NCI-H446 treated with DMSO at 0.1 percent for 48 hours (cell line): ENCODE data around the gene SORD.
"Not testable (repeated sequence)": the region's sequence is repeated elsewhere in the genome, so short reads cannot be mapped to it uniquely, and the experiment has no call there.

Source experiments
- DNase-seq: peaks from one replicate; lab custom pipeline; 2025; lab: John Stamatoyannopoulos, UW

Gene SORD

DNA sequence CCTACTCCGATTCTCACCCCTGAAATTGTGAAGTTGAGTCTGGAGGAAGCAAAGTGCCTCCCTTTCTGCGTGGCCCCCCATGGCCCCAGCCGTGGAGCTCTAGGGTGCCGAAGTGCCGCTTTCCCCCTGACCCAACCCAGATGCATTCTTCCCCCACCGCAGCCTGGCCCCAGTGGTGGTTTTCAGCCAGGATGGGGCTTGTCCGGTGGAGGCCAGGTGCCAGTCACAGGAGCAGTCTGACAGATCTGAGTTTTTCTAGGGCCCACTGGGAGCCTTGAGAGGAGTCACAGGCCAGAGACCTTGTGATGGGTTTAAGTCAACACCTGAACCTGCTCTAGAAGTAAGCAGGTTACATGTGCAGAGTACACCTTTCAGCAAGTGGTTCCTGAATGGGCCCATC, 39.3 kb downstream of the SORD start:
- not testable (repeated sequence) for DNase-seq

DNA sequence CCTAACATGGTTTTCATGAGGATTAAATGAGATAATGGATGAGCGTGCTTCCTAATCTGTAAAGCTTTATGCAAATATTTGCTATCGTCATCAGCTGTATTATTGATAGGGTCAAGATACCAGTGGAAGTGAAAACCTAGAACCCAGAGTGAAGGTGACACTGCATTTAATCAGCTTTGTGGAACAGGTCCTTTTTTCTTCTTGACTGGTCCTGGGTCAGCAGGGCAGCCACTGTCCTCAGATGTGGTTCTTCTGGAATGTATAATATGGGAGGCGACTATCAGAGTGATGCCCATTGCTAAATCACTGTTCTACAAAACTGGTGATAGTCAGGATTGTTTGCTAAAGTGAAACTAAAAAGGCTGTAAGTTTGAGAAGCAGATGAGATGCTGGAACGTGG, 41.4 kb downstream of the SORD start:
- no peak for DNase-seq

- DNase-seq: not testable (repeated sequence)
Observed at GRCh38 chr15:45069942-45070360, 47.0 kb downstream of the SORD start.

DNA sequence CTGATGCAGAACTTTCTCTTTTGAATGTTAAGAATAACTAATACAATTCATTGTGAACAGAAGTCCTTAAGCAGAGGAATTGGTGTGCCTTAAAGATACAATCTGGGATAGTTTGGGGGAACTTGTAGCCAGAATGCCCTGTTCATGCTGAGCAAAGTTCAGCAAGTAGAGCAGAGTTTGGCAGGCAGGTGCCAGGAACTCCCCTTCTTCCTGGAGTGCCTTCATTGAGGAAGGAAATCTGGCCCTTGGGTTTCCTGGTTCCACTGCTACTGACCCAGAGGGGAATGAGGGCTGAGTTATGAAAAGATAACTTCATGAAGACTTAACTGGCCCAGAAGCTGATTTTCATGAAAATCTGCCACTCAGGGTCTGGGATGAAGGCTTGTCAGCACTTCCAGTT, 50.6 kb downstream of the SORD start:
- not testable (repeated sequence) for DNase-seq

- not testable (repeated sequence) for DNase-seq
Observed at GRCh38 chr15:45075440-45076320, 52.7 kb downstream of the SORD start.

GRCh38 chr15:45077391-45077790, 54.4 kb downstream of the SORD start:
- not testable (repeated sequence) for DNase-seq

DNA sequence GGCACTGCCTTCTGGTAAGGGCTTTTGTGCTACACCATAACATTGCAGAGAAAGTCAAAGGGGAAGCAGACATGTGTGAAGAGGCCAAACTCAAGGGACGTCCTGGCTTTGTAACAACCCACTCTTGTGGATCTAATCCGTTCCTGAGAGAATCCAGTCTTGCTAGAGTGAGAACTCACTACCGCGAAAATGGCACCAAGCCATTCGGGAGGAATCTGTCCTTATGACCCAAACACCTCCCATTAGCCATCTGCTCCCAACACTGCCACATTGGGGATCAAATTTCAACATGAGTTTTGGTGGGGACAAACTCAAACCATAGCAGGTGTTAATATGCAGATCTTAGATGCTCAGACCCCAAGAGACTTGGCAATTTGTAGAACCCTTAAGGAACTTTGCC, 56.2 kb downstream of the SORD start:
- not testable (repeated sequence) for DNase-seq

DNA sequence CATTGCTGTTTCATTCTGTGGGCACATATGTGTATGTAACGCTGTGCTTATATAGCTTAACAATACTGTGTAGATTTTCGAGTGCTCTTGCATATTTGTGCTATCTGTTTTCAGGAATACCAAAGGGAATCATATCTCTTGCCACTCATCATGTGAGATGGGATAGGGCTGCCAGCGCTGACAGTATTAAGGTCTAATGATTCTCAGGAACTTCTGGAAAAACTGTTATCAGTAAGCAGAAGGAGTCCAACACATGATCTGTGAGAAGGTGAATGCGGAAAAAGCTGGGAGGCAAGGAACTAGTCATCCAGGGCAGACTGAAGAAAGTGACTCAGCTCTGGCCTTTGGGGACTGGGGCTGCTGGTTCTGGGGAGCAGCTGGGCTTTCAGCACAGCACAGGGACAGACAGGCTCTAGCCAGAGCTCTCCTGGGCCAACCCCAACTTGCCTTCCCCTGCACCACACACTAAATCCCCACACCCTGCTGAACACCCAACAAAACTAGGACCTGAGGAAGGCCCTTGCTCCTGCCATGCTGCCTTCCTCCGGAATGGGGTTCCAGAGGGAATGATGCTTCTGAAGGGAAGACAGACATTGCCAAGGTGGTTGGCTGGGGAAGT, 56.7 kb downstream of the SORD start:
- not testable (repeated sequence) for DNase-seq

GRCh38 chr15:45080593-45080992, 57.6 kb downstream of the SORD start:
- not testable (repeated sequence) for DNase-seq

DNA sequence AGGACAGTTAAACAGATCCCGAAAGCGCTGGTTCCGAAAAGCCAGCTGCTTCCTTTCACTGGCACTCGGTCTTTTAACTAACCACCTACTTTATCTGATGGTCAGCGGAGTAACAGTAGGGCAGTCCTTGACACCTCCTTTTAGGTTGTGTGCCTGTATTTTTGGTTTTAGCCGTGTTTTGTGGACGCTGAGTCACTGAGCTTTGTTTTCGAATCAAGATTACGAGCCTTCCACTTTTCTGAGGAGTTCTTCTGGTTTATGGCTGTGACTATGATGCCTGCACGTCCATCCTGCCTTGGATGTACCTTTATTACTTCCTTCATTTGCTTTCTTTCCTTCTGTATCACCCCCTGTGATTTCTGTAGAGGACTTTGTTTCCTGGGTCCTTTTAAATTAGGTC, 59.4 kb downstream of the SORD start:
- DNase-seq: not testable (repeated sequence)

- no peak for DNase-seq
Observed at GRCh38 chr15:45083223-45083622, 60.2 kb downstream of the SORD start.

- no peak for DNase-seq
Observed at GRCh38 chr15:45084163-45084562, 61.2 kb downstream of the SORD start.

DNA sequence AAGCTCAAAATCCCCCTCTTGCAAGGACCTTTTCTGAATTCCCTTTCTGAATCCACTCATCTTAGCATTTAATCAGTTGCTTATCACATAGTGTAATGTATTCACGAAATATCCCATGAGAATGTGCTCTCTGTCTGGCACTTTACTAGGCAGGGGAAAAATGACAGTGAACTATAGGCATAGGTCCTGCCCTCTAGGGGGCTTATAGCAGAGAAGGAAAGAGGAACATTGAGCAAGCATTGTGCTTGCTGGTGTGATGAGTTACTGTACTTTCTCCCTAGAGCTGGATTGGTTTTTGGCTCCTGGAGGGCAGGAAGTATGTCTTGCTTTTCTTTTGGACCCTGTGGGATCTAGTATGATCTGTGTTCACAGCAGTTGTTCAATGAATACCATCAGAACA, 64.5 kb downstream of the SORD start:
- no peak for DNase-seq

DNA sequence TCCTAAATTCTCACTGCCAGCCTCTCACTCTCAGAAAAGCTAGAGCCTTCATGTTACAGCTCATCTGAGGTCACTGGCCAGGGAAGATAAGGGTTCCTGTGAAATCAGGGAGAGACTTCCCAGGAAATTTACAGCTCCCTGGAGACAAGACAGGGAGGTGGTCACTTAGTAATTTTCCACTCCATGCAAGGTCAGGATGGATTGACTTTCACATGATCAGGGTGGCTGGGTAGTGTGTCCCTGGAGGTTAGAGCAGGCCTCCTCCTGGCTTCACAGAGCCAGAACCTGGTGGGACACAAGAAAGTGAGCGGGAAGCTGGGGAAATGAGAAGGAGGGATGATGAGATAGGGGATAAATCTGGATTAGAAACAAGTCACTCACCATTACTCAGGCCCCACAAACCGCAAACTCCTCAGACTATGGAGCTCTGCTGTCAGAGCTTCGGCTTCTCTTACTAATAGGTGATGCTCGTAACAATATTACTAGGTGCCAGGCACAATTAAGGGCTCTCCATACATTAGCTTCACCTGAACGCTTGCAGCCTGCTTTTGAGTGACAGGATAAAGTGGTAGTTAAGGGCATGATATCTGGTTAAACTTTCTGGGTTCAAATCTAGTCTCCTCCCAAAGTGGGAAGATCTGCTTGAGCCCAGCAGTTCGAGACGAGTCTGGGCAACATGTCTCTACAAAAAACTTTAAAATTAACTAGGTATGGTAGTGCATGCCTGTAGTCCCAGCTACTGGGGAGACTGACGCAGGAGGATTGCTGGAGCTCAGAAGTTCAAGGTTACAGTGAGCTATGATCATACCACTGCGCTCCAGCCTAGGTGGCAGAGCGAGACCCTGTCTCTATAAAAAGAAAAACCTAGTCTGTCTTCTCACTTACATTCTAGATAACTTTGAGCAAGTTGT, 66.1 kb downstream of the SORD start:
- no peak for DNase-seq

GRCh38 chr15:45089712-45090373, 66.8 kb downstream of the SORD start:
- no peak for DNase-seq

DNA sequence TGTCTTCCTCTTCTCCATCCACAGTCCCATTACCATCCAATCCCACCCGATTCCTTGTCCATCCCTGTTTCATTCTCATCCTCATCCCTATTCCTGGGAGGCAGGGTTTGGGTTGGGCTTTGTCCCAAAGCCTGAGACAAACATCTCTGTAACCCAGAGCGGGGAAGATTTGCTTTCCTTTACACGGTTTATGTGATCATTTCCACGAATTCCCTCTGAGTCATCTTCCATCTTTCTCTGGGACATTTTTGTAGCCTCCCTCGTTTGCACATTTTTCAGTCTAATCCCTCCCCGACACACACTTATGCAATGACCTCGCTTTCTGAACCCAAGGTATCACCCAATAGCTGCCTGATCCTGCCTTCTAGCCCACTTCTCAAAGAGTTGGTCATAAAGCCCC, 68.2 kb downstream of the SORD start:
- no peak for DNase-seq

- no peak for DNase-seq
Observed at GRCh38 chr15:45091576-45091975, 68.6 kb downstream of the SORD start.

DNA sequence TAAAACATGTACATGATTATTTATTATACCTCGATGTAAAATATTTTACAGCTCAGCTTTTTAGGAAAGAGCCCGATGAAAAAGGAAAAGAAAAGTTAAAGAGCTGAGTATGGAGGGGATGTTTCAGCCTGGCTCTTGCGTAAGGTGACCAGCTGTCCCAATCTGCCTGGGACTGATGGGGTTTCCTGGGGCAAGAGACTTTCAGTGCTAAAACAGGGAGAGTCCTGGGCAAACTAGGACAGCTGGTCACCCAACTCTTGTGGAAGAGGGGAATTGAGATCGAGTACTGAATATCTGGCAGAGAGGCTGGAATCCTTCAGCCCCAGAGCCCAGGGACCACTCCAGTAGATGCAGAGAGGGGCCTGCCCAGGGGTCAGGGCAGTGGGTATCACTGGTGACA, 70.0 kb downstream of the SORD start:
- DNase-seq: no peak

- no peak for DNase-seq
Observed at GRCh38 chr15:45093622-45094357, 70.8 kb downstream of the SORD start.

DNA sequence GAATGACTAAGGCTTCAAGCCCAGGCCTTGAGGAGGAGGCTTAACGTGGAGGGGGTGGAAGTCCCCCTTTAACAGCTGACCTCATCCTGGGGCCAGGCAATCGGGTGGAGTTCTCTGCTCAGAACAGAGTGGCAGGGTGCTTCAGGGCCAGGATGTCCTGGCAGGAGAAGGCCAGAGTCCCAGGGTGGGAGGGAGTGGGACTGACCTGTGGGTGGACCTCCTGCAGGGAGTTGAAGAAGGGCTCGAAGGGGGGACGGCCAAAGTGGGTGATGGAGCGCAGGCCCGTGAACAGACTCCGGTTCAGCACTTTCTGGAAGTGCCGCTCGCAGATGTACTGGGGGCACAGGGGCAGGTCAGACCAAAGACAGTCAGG, 71.3 kb downstream of the SORD start:
- DNase-seq: no peak

GRCh38 chr15:45095661-45096060, 72.7 kb downstream of the SORD start:
- no peak for DNase-seq
